SK-N-SH treated with all-trans-retinoic acid at 6 μM for 48 hours (cell line): ENCODE data around the gene RBM4.

Experiments
- ARNTL ChIP-seq: fragments of 450-650 bp; formaldehyde crosslinking; IDR thresholded peaks from 2 replicates; pipeline ENCODE4 v1.5.0; 2020; ENCODE audit warnings: low read depth, mild to moderate bottlenecking, moderate library complexity, borderline replicate concordance
- CREB5 ChIP-seq: fragments of 250-450 bp; sonication (Bioruptor Pico); IDR thresholded peaks from 2 replicates; pipeline ENCODE4 v1.5.1; 2020; ENCODE audit warnings: low read depth, mild to moderate bottlenecking, moderate library complexity
- CSRNP3 ChIP-seq: fragments of 250-450 bp; sonication (Bioruptor Pico); IDR thresholded peaks from 2 replicates; pipeline ENCODE4 v1.5.1; 2021; ENCODE audit warnings: mild to moderate bottlenecking, moderate library complexity
- GLIS3 ChIP-seq: fragments of 250-450 bp; sonication (Bioruptor Pico); IDR thresholded peaks from 2 replicates; pipeline ENCODE4 v1.5.0; 2020; ENCODE audit warnings: mild to moderate bottlenecking, moderate library complexity
- OSR1 ChIP-seq: fragments of 250-450 bp; sonication (Bioruptor Pico); IDR thresholded peaks from 2 replicates; pipeline ENCODE4 v1.8.0; 2022; ENCODE audit warnings: moderate library complexity, mild to moderate bottlenecking, inconsistent platforms
- PATZ1 ChIP-seq: fragments of 250-450 bp; sonication (Bioruptor Pico); IDR thresholded peaks from 2 replicates; pipeline ENCODE4 v1.8.0; 2020; ENCODE audit warnings: mild to moderate bottlenecking, moderate library complexity, borderline replicate concordance
- RARB ChIP-seq: fragments of 250-450 bp; sonication (Bioruptor Pico); IDR thresholded peaks from 2 replicates; pipeline ENCODE4 v1.8.0; 2021; ENCODE audit warnings: mild to moderate bottlenecking, moderate library complexity
- TCF4 ChIP-seq: fragments of 250-450 bp; sonication (Bioruptor Pico); IDR thresholded peaks from 2 replicates; pipeline ENCODE4 v1.8.0; 2021; ENCODE audit warnings: mild to moderate bottlenecking, moderate library complexity, borderline replicate concordance
- TOX ChIP-seq: fragments of 250-450 bp; sonication (Bioruptor Pico); IDR thresholded peaks from 2 replicates; pipeline ENCODE4 v1.8.0; 2021; ENCODE audit warnings: mild to moderate bottlenecking, moderate library complexity, borderline replicate concordance
- TSHZ2 ChIP-seq: fragments of 250-450 bp; sonication (Bioruptor Pico); IDR thresholded peaks from 2 replicates; pipeline ENCODE4 v1.5.0; 2020; ENCODE audit warnings: mild to moderate bottlenecking, moderate library complexity
- ZFP3 ChIP-seq: fragments of 250-450 bp; sonication (Bioruptor Pico); IDR thresholded peaks from 2 replicates; pipeline ENCODE4 v1.5.0; 2020; ENCODE audit warnings: mild to moderate bottlenecking, moderate library complexity
- ZFP30 ChIP-seq: fragments of 450-650 bp; formaldehyde crosslinking; IDR thresholded peaks from 2 replicates; pipeline ENCODE4 v1.5.0; 2022; ENCODE audit warnings: mild to moderate bottlenecking, moderate library complexity
- ZNF70 ChIP-seq: fragments of 450-650 bp; formaldehyde crosslinking; IDR thresholded peaks from 2 replicates; pipeline ENCODE4 v1.5.0; 2020; ENCODE audit warnings: mild to moderate bottlenecking, moderate library complexity
- ZNF8 ChIP-seq: fragments of 450-650 bp; formaldehyde crosslinking; IDR thresholded peaks from 2 replicates; pipeline ENCODE4 v1.5.0; 2020; ENCODE audit warnings: mild to moderate bottlenecking, moderate library complexity

- TF ChIP-seq TCF4 (CRISPR knock-in tag) (no peak), PATZ1 (no peak), ZFP30 (CRISPR knock-in tag) (no peak), CSRNP3 (no peak), RARB (no peak), CREB5 (CRISPR knock-in tag) (no peak), GLIS3 (CRISPR knock-in tag) (no peak), TSHZ2 (CRISPR knock-in tag) (no peak), ZNF8 (CRISPR knock-in tag) (no peak), TOX (CRISPR knock-in tag) (no peak), ZNF70 (CRISPR knock-in tag) (no peak), ARNTL (CRISPR knock-in tag) (no peak), OSR1 (no peak), ZFP3 (CRISPR knock-in tag) (no peak)
Observed at GRCh38 chr11:66694056-66694410, 55.5 kb downstream of the RBM4 start.
